ENCODE data around the gene PSMD12. TPM values are rescaled to one million over a fixed set of nuclear protein-coding genes. Genes with fewer than 3 reads are reported as not detected.
"Not testable (repeated sequence)": the region's sequence is repeated elsewhere in the genome, so short reads cannot be mapped to it uniquely, and the experiment has no call there.

Gene PSMD12
- total RNA-seq, 1 donor from 2014 or later, result 54.6 TPM

DNA sequence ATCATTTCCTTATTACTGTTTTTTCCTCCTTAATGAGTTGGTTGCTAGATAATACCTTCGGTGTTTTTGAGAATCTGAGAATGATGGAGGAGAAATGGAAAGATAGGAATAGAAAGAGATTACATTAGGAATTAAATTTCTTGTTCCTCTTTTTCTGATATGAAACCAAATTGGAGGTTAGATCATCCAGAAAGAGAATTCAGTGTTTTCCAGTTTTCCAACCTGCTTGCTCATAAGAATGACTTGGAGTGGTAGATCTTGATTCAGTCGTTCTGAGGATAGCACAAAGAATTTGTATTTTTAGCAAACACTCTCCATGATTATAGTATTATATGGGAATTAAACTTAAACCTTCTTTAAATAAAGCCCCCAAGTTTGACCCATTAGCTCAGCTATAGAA lies 46.6 kb upstream of the PSMD12 start:
- Mint-ChIP-seq H3K36me3 (ENCODE audit: low read depth) (no peaks in the 10 kb centered on the region), H3K4me1 (no peaks in the 10 kb centered on the region), H3K27ac (no peak overlapping the region), H3K27me3 (no peaks in the 10 kb centered on the region), H3K4me3 (no peak overlapping the region), H3K9me3 (peaks cover 3% of the 10 kb centered on the region)
- TF ChIP-seq, protein P1, sequence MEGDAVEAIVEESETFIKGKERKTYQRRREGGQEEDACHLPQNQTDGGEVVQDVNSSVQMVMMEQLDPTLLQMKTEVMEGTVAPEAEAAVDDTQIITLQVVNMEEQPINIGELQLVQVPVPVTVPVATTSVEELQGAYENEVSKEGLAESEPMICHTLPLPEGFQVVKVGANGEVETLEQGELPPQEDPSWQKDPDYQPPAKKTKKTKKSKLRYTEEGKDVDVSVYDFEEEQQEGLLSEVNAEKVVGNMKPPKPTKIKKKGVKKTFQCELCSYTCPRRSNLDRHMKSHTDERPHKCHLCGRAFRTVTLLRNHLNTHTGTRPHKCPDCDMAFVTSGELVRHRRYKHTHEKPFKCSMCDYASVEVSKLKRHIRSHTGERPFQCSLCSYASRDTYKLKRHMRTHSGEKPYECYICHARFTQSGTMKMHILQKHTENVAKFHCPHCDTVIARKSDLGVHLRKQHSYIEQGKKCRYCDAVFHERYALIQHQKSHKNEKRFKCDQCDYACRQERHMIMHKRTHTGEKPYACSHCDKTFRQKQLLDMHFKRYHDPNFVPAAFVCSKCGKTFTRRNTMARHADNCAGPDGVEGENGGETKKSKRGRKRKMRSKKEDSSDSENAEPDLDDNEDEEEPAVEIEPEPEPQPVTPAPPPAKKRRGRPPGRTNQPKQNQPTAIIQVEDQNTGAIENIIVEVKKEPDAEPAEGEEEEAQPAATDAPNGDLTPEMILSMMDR (IDR thresholded peaks at IDR 0.05), result no peak
- POLR2A ChIA-PET, result no interaction called here
- no peak for DNase-seq
- ATAC-seq (ENCODE audit: low read depth), result no peak
- CTCF ChIA-PET, result no interaction called here
- intact Hi-C loops (cut with micrococcal nuclease), result no loop called here

GRCh38 chr17:67412032-67412431 lies 45.7 kb upstream of the PSMD12 start:
- DNase-seq (no peak), ATAC-seq (ENCODE audit: low read depth) (no peak)
- H3K36me3 Mint-ChIP-seq (ENCODE audit: low read depth), result no peaks in the 10 kb centered on the region
- no peaks in the 10 kb centered on the region for H3K4me1 Mint-ChIP-seq
- TF ChIP-seq, protein P1 (IDR thresholded peaks at IDR 0.05), result no peak
- CTCF ChIA-PET, result no interaction called here
- H3K27me3 Mint-ChIP-seq, result no peaks in the 10 kb centered on the region
- H3K4me3 Mint-ChIP-seq, result no peak overlapping the region
- H3K27ac Mint-ChIP-seq, result no peak overlapping the region
- H3K9me3 Mint-ChIP-seq, result peaks cover 3% of the 10 kb centered on the region
- intact Hi-C loops (cut with micrococcal nuclease), result no loop called here
- POLR2A ChIA-PET, result interaction anchor here (0.6 kb wide), 1 partner anchor 16 kb away, joined by 4 read pairs; no protein-coding TSS in a partner anchor

DNA sequence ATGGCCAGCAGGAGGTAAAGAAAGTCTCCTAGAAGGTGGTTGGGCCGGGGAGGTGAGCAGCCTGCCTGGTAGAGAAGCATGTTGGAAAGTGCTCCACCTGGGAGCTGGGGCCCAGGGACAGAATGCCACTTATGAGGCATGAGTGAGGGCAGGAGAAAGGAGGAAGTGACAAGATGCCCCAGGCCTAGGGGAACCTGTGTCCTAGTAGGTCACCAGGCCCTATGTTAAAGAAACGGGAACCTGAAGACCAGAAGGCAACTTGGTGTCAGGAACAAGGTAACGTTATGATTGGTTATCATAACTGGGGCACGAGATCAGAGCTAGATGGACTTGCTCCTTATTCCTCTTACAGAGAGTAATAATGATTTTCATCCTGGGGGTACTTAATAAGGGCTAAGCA lies 45.0 kb upstream of the PSMD12 start:
- no peak for DNase-seq
- intact Hi-C loops (cut with micrococcal nuclease), result no loop called here
- peaks cover 3% of the 10 kb centered on the region for H3K9me3 Mint-ChIP-seq
- no peak overlapping the region for H3K4me3 Mint-ChIP-seq
- no peaks in the 10 kb centered on the region for H3K4me1 Mint-ChIP-seq
- TF ChIP-seq, protein P1 (IDR thresholded peaks at IDR 0.05), result no peak
- ChIA-PET CTCF (no interaction called here), POLR2A (no interaction called here)
- ATAC-seq (ENCODE audit: low read depth), result no peak
- no peak overlapping the region for H3K27ac Mint-ChIP-seq
- no peaks in the 10 kb centered on the region for H3K27me3 Mint-ChIP-seq
- no peaks in the 10 kb centered on the region for H3K36me3 Mint-ChIP-seq (ENCODE audit: low read depth)

- H3K9me3 Mint-ChIP-seq; CTCF ChIA-PET; DNase-seq; H3K36me3 Mint-ChIP-seq (ENCODE audit: low read depth); ATAC-seq (ENCODE audit: low read depth); intact Hi-C loops (cut with micrococcal nuclease); POLR2A ChIA-PET; H3K27ac Mint-ChIP-seq; H3K27me3 Mint-ChIP-seq; H3K4me1 Mint-ChIP-seq; H3K4me3 Mint-ChIP-seq: not testable (repeated sequence)
Measured at GRCh38 chr17:67408455-67408830, 42.1 kb upstream of the PSMD12 start.

- peaks cover 20% of the 10 kb centered on the region for H3K4me1 Mint-ChIP-seq
- DNase-seq (no peak), ATAC-seq (ENCODE audit: low read depth) (no peak)
- H3K36me3 Mint-ChIP-seq (ENCODE audit: low read depth), result no peaks in the 10 kb centered on the region
- H3K4me3 Mint-ChIP-seq, result no peak overlapping the region
- ChIA-PET POLR2A (no interaction called here), CTCF (no interaction called here)
- intact Hi-C loops (cut with micrococcal nuclease), result no loop called here
- H3K27ac Mint-ChIP-seq, result no peak overlapping the region
- no peaks in the 10 kb centered on the region for H3K27me3 Mint-ChIP-seq
- TF ChIP-seq, protein P1 (IDR thresholded peaks at IDR 0.05), result no peak
- no peaks in the 10 kb centered on the region for H3K9me3 Mint-ChIP-seq
Measured at GRCh38 chr17:67403483-67403882, 37.1 kb upstream of the PSMD12 start.

DNA sequence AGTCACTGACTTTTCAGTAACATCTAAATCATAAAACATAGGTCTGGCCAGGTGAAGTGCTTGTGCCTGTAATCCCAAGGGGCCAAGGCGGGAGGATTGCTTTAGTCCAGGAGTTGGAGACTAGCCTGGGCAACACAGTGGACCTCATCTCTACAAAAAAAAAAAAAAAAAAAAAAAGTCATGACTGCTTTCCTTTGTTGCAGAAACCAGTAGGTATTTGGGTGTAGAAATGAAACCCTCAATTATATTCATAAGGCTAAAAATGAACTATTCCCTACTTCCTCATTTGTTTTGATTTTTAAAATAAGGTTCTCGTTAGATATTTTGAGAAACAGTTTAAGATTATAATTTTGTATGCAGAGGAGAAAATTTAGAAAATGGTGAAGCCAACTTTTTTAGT lies 36.7 kb upstream of the PSMD12 start:
- ChIA-PET POLR2A (no interaction called here), CTCF (no interaction called here)
- H3K4me1 Mint-ChIP-seq, result peaks cover 20% of the 10 kb centered on the region
- H3K9me3 Mint-ChIP-seq, result no peaks in the 10 kb centered on the region
- H3K36me3 Mint-ChIP-seq (ENCODE audit: low read depth), result no peaks in the 10 kb centered on the region
- no peak for DNase-seq
- no peak overlapping the region for H3K4me3 Mint-ChIP-seq
- H3K27ac Mint-ChIP-seq, result no peak overlapping the region
- ATAC-seq (ENCODE audit: low read depth), result no peak
- TF ChIP-seq, protein P1 (IDR thresholded peaks at IDR 0.05), result no peak
- intact Hi-C loops (cut with micrococcal nuclease), result no loop called here
- H3K27me3 Mint-ChIP-seq, result no peaks in the 10 kb centered on the region

Measured in activated B cell treated with CpG ODN at 0.5 μM for 24 hours (primary cell).